Fibroblast of the aortic adventitia (primary cell): ENCODE measurements around the gene PMFBP1. TPM values are rescaled to one million over a fixed set of nuclear protein-coding genes. Genes with fewer than 3 reads are reported as not detected.

Source experiments
- DNase-seq: peaks from one replicate; pipeline ENCODE4 v3.0.0-alpha.2; 2010; ENCODE audit warnings: low read depth
- H3K4me3 ChIP-seq: 2 replicates; pipeline ENCODE4 v1.5.1; 2011; ENCODE audit warnings: low read depth, mild to moderate bottlenecking, control low read depth, low read length, moderate library complexity
- total RNA-seq: library from RNA; depleted of rRNA; stranded (reverse); fragments of >200 nt; gene quantifications from 2 replicates; pipeline ENCODE4 v1.2.3, GENCODE V29; 2012; ENCODE audit warnings: low replicate concordance
- TF ChIP-seq, protein P1 (sequence below): IDR thresholded peaks from 2 replicates; pipeline ENCODE4 v1.5.1; 2011; ENCODE audit warnings: mild to moderate bottlenecking, low read length, control low read depth, inconsistent platforms; ENCODE audit not compliant: insufficient read depth

The PMFBP1 gene
- total RNA-seq, 1 donor: 0.09 TPM

DNA sequence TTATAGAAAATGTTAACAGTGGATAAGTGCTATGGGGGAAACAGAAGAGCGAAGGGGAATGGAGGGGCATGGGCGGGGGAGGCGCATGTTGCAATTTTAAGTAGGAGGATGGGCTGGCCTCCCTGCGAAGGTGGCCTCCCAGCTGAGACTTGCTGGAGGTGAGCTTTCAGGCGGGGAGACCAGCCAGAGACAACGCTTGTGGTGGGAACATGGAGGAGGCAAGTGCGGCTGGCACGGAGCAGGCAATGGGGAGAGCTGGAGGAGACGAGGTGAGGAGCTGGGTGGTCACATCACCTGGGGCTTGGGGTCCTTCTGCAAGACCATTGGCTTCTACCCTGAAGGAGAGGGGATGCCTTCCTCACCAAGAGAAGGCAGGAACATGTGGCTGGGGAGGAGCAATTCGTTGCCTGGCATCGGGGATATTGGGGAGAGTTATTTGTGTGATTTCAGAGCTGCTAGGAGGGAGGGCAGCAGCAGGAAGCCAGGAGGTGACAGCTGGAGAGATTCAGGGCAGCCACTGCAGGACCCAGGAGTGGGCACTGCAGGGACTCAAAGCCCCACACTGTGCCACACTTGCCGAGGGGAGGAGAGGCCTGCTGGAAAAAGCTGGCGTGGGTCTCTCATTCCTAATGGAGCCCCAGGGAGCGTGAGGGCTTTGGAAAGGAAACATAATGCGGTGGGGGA is 34.4 kb downstream of the PMFBP1 start:
- DNase-seq: no peak
- TF ChIP-seq, protein P1, sequence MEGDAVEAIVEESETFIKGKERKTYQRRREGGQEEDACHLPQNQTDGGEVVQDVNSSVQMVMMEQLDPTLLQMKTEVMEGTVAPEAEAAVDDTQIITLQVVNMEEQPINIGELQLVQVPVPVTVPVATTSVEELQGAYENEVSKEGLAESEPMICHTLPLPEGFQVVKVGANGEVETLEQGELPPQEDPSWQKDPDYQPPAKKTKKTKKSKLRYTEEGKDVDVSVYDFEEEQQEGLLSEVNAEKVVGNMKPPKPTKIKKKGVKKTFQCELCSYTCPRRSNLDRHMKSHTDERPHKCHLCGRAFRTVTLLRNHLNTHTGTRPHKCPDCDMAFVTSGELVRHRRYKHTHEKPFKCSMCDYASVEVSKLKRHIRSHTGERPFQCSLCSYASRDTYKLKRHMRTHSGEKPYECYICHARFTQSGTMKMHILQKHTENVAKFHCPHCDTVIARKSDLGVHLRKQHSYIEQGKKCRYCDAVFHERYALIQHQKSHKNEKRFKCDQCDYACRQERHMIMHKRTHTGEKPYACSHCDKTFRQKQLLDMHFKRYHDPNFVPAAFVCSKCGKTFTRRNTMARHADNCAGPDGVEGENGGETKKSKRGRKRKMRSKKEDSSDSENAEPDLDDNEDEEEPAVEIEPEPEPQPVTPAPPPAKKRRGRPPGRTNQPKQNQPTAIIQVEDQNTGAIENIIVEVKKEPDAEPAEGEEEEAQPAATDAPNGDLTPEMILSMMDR: no peak
- no peak overlapping the region for H3K4me3 ChIP-seq

DNA sequence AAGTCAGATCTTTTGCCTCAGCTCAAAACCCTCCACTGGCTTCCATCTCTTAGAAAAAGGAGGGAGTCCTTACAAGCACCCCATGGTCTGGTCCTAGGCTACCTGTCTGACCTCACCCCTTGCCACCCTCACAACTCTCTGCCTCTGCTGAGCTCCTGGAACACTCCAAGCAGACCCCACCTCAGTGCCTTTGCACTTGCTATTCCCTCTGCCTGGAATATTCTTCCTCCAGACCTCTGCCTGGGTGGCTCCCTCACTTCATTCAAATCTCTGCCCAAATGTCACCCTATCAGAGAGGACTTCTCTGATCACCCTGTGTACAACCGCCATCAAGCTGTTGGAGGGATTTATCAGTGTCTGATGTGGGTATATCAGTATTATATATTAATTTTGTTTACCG is 37.4 kb downstream of the PMFBP1 start:
- no peak overlapping the region for H3K4me3 ChIP-seq
- TF ChIP-seq, protein P1: no peak

DNA sequence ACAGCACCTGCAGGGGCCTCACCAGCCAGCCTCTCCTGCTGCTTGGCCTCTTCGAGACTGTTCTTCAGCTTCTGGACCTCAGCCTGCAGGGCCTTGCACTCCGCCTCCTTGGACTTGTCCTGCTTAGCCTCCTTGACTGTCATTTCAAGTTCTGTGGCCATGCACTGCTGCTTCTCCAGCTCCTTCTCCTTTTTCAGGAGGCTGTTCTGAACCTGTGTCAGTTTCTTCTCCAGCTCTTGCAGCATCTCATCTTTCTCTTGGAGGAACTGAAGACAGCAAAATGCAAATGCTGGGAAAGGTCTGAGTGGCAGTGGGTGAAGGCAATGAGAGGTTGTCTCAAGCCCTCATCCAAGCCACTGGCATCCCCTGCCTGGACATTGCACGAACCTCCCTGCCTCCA is 39.2 kb downstream of the PMFBP1 start:
- TF ChIP-seq, protein P1: no peak
- no peak overlapping the region for H3K4me3 ChIP-seq
- no peak for DNase-seq

More for the DNA sequence above, 37.4 kb downstream of the PMFBP1 start:
- no peak for DNase-seq

DNA sequence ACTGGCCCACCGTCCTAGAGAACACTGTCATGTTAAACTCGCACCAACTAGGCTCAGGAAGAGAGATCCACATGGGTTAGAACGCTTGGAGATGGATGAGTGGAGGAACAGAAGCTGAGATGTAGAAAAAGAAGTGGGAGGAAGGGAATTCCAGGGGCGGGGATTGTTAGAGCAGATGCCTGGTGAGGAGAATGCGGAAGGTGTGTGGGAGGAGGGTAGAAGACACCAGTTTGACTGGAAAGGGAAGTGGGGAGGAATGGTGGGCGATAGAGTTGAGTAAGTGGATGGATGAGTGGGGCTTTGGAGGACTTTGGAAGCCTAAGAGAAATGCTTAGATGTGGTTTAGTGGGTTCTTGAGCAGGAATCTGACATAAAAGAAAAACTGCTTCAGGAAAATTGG is 40.9 kb downstream of the PMFBP1 start:
- no peak overlapping the region for H3K4me3 ChIP-seq
- TF ChIP-seq, protein P1: no peak
- no peak for DNase-seq

DNA sequence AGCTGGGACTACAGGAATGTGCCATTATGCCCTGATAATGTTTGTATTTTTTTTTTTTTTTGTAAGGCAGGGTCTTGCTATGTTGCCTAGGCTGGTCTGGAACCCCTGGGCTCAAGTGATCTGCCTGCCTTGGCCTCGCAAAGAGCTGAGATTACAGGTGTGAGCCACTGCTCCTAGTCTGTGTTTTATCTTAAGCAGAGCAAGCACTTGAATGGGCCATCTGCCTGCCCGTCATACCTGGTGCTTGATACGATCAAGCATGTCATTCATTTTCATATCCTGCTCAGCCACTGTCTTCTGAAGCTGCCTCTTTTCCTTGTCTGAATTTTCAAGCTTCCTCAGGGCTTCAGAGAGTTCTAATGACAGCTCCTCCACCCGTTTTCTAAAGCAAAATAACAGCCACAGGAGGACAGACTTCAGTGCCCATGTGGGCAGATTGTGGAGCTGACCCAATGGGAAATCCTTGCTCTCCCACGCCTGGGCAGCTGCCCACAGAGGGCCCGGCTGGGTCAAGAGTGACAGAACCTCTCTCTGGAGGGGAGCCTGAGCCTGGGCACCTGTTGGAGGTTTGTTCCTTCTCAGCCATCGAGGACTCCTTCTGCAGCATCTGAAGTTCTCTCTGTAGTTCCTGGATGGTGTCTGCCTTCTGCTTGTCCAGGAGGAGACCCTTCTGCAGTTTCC is 41.8 kb downstream of the PMFBP1 start:
- no peak overlapping the region for H3K4me3 ChIP-seq
- DNase-seq: no peak
- TF ChIP-seq, protein P1: no peak

DNA sequence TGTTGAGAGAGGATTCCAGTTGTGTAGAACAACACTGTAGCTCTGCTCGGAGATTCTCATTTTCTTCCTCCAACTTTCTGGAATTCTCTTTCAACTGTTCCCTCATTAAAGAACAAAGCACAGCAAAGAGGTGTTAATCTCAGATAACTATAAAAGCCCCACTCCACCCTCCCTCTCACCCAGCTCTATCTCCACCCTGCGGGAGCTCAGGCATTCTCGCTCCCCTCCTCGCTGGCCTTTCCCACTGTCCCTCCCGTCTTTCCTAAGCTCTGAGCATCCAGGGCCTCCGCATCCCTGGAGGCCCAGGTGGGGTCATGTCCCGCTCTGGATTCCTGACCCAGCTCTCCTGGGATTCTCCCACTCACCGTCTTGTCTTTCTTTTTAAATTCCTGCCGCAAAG is 43.3 kb downstream of the PMFBP1 start:
- no peak for DNase-seq
- TF ChIP-seq, protein P1: no peak
- H3K4me3 ChIP-seq: no peak overlapping the region
